ENCODE measurements around the gene ATG16L2. TPM values are rescaled to one million over a fixed set of nuclear protein-coding genes. Genes with fewer than 3 reads are reported as not detected.

Gene ATG16L2
- total RNA-seq, 4 donors from 2014 or later: 26.9 to 60.0 (median 36.6) TPM

DNA sequence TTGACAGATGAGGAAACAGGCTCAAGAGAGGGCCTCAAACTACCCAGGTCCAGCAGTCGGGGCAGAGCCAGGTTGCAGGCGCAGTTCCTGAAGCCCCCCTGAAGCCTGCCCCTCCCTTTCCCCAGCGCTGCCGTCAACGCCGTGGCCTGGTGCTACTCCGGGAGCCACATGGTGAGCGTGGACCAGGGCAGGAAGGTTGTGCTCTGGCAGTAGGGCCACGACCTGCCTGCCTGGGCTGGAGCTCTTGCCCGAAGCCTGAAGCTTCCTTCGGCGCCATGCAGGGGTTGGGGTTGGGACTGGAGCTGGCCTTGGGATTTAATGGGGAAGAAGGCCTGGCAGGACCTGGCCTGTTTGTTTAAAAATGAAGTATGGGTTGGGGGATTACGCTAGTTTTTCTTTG is 15.0 kb downstream of the ATG16L2 start:
- 88% methylated on average over 13 of the region's 13 CpGs for WGBS, 2 donors
- Histone ChIP-seq H3K27ac (no peak overlapping the region), H3K27me3 (no peaks in the 10 kb centered on the region), H3K9me3 (no peaks in the 10 kb centered on the region), H3K36me3 (peaks cover 0 to 50% (median 0%) of the 10 kb centered on the region in 3 donors), H3K4me1 (peaks cover 0 to 43% (median 14%) of the 10 kb centered on the region in 4 donors), H3K4me3 (no peak overlapping the region)
- TF ChIP-seq EP300 (IDR thresholded peaks at IDR 0.05): no peak
- no peak for TF ChIP-seq CTCF (IDR thresholded peaks at IDR 0.05)
- no peak for TF ChIP-seq POLR2A (IDR thresholded peaks at IDR 0.05)
- DNase-seq (ENCODE audit: low spot score in 2 of 2): no peak

DNA sequence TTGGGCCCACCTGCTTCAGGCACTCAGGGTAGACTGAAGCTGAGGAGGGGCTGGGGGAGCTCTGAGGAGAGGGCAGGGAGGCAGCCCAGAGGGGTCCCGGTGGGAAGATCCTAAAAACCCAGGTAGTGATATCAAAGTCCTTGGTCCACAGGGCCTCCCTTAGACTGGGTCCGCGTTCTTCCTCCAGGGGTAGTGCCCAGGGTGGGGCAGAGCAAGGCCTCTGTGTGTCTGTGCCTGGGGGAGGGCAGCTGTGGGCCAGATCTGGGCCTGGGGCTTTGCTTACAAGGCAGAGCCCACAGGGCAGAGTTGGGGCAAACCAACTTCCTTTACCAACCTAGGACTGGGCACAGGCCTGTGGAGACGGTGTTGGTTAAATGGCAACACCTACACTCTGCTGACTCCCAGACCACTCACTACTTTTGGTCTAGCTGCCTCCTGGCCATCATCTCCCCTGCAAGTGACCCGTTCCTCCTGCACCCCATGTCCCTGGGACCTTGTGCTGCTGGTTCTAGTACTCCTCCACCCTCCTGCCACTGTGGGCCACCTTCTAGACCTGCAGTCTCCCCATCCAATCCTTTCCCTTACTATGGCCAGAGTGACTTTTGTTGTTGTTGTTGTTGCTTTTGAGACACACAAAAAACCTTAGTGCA is 15.8 kb downstream of the ATG16L2 start:
- no peak overlapping the region for H3K27ac ChIP-seq
- no peaks in the 10 kb centered on the region for H3K27me3 ChIP-seq
- H3K4me1 ChIP-seq: peaks cover 0 to 51% (median 16%) of the 10 kb centered on the region in 4 donors
- 92% methylated on average over 5 of the region's 5 CpGs for WGBS, 2 donors
- H3K4me3 ChIP-seq: no peak overlapping the region
- peaks cover 0 to 42% (median 0%) of the 10 kb centered on the region in 3 donors for H3K36me3 ChIP-seq
- no peak for DNase-seq (ENCODE audit: low spot score in 2 of 2)
- H3K9me3 ChIP-seq: no peaks in the 10 kb centered on the region
- TF ChIP-seq POLR2A (IDR thresholded peaks at IDR 0.05): no peak
- TF ChIP-seq CTCF (IDR thresholded peaks at IDR 0.05): no peak
- no peak for TF ChIP-seq EP300 (IDR thresholded peaks at IDR 0.05)

DNA sequence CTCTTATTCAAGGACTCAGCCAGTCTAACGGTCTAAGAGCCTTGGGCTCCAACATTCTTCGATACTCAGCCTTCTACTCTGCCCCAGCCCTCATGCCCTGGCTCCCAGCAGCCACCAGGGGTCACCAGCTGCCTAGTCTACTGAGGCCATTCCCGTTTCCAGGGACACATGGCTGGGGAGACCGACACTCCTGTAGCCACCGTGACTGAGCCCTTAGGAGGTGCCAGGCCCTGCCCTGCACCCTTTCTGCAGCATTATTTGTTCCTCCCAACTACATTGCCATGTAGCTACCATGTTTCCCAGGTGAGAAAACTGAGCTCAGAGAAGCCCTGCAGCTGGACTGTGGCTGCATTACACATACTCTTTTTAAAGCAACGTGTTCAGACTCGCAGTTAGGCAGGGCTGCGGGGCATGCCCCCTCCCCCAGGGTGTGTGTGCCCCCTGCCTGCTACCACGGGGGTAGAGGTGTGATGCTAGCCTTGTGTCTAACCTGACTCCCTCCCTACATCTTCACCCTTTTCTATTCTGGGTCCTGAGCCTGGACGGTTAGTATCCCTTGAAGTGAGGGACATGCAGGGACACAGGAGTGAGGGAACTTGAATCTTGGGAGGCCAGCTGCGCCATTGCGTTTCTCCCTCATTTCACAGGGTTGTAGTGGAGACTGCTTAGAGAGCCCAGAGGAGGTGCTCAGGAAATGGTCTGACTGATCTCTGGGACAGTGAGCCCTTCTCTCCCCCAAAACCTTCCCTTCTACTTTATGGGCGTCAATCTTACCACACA is 17.5 kb downstream of the ATG16L2 start:
- 37 to 41% methylated on average over 13 of the region's 13 CpGs for WGBS, 2 donors
- Histone ChIP-seq H3K27ac (peak overlapping the region in 3 of 4 donors; percentile 29 to 82 (median 82)), H3K4me3 (no peak overlapping the region), H3K4me1 (peaks cover 0 to 67% (median 19%) of the 10 kb centered on the region in 4 donors), H3K36me3 (peaks cover 0 to 29% (median 0%) of the 10 kb centered on the region in 3 donors), H3K9me3 (no peaks in the 10 kb centered on the region), H3K27me3 (no peaks in the 10 kb centered on the region)
- no peak for TF ChIP-seq POLR2A (IDR thresholded peaks at IDR 0.05)
- peak in 1 of 2 donors; percentile 64 for TF ChIP-seq EP300 (IDR thresholded peaks at IDR 0.05)
- peak; percentile 79 to 98 (median 94) for TF ChIP-seq CTCF (IDR thresholded peaks at IDR 0.05)
- DNase-seq (ENCODE audit: low spot score in 2 of 2): peak; percentile 77 to 87

DNA sequence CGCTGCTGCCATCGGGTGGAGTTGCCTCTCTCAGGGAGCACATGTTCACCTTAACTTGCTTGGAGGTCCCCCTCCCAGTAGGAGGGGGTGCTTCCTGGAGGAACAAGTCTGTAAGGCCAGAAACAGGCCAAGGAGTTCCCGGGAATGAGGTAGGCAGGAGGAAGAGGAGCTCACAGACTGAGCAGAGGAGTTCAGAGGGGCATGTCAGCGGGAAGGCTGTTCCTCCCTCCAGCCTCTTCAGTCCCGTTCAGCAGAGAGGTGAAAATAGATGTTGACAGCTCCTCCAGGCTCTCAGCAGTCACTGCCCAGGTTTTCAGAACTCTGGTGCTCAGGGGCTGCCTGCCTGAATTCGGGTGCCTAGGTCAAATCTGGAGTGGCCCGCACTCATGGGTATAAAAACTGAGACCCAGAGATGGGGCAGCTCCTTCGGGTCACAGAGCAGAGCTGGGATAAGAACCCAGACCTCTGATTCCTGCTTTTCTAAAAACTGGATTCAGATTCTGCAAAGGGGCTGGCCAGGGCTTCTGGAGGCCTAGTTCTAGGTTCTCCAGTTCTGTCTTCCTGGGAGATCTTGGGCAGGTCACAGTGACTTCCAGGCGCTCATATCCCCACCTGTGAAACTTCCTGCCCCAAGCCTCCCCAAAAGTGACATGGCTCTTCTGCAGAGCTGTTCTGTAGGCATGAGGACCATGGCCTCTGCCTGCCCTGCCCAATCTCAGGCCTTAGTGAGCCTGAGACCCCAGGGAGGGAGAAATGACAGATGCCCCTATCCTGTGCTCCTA is 18.3 kb downstream of the ATG16L2 start:
- H3K4me1 ChIP-seq: peaks cover 0 to 68% (median 18%) of the 10 kb centered on the region in 4 donors
- peaks cover 0 to 32% (median 0%) of the 10 kb centered on the region in 3 donors for H3K36me3 ChIP-seq
- no peak for DNase-seq (ENCODE audit: low spot score in 2 of 2)
- peak overlapping the region in 3 of 4 donors; percentile 57 to 82 (median 82) for H3K27ac ChIP-seq
- WGBS, 2 donors: 70 to 73% methylated on average over 8 to 9 of the region's 9 CpGs
- TF ChIP-seq EP300 (IDR thresholded peaks at IDR 0.05): no peak
- H3K27me3 ChIP-seq: no peaks in the 10 kb centered on the region
- no peak overlapping the region for H3K4me3 ChIP-seq
- no peaks in the 10 kb centered on the region for H3K9me3 ChIP-seq

DNA sequence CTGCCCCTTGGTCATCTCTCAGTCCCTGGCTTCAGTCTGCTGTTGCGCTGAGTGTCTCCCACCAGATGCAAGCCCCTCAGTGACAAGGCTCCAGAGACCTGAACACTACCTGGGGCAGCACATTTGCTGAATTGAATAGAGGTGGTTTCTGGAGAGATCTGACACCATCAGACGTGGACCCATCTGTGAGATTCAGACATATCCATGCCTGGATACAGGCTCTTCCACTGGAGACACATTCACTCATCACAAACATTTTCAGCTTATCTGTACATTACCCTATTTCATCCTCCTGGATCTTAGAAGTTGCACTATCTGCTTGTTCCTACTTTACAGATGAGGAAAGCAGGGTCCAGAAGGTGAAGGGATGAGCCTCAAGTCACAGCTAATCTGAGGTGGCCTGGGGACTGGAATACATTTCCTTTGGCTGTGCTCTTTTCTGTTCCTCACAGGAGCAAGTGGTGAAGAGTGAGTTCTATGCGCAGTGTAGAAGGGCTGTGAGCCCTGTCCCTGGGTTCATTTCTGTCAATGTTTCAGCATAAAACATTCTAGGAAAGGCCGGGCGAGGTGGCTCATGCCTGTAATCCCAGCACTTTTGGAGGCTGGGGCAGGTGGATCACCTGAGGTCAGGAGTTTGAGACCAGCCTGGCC is 19.0 kb downstream of the ATG16L2 start:
- H3K9me3 ChIP-seq: no peaks in the 10 kb centered on the region
- no peak overlapping the region for H3K4me3 ChIP-seq
- peaks cover 0 to 33% (median 0%) of the 10 kb centered on the region in 3 donors for H3K36me3 ChIP-seq
- WGBS, 2 donors: 95 to 98% methylated on average over 5 of the region's 5 CpGs
- peak overlapping the region in 3 of 4 donors; percentile 57 to 82 (median 82) for H3K27ac ChIP-seq
- peaks cover 0 to 65% (median 16%) of the 10 kb centered on the region in 4 donors for H3K4me1 ChIP-seq
- no peak for DNase-seq (ENCODE audit: low spot score in 2 of 2)
- no peaks in the 10 kb centered on the region for H3K27me3 ChIP-seq
- TF ChIP-seq POLR2A (IDR thresholded peaks at IDR 0.05): no peak
- TF ChIP-seq EP300 (IDR thresholded peaks at IDR 0.05): no peak
- TF ChIP-seq CTCF (IDR thresholded peaks at IDR 0.05): no peak

Data from tibial nerve (tissue), 4 donors.